Measurements from ENCODE around the gene PPL.

Gene PPL

DNA sequence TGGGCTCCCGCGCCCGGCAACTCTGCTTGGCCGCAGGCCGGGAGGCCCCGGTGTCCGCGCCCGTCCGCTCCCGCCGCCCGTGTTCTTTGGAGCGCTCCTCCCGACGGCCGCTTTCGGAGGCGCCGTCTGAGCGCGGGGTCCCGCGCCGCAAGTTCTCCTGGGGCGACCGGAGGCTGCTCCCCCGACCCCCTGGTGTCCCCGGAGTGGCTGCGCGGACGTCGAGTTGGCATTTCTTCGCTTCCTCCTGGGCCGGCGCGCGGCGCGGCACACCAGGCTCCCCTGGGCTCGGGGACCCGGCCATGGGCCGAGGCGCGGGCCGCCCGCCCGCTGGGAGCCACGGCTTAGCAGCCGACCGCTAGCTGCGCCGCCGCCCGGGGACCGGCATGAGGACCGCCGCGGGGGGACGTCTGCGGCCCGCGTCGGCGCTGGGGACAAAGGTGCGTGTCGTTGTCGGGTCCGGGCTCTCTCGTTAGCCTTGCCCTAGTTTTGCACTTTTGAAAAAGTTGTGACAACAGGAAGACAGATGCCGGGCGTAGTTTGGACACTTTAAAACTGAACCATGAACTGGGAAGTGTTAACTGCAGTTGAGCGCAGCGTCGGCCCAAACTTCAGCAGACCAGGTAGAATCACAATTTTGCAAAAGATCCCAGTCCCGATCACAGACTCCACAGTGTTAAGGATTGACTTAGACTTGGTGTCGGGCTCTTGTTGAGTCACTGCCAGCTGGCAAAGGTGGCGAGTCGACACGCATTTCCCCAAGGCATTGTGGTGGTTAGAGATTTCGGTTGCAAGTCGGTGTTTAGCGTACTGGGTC lies 89.0 kb downstream of the PPL start:
- TF ChIP-seq, protein P1, sequence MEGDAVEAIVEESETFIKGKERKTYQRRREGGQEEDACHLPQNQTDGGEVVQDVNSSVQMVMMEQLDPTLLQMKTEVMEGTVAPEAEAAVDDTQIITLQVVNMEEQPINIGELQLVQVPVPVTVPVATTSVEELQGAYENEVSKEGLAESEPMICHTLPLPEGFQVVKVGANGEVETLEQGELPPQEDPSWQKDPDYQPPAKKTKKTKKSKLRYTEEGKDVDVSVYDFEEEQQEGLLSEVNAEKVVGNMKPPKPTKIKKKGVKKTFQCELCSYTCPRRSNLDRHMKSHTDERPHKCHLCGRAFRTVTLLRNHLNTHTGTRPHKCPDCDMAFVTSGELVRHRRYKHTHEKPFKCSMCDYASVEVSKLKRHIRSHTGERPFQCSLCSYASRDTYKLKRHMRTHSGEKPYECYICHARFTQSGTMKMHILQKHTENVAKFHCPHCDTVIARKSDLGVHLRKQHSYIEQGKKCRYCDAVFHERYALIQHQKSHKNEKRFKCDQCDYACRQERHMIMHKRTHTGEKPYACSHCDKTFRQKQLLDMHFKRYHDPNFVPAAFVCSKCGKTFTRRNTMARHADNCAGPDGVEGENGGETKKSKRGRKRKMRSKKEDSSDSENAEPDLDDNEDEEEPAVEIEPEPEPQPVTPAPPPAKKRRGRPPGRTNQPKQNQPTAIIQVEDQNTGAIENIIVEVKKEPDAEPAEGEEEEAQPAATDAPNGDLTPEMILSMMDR (IDR thresholded peaks at IDR 0.05; ENCODE audit: control insufficient read depth, insufficient read depth, low read depth, low read length, missing control alignments): no peak
- peak; percentile 8 for DNase-seq (ENCODE audit: low read depth)
- peak overlapping the region; percentile 60 for H3K4me3 ChIP-seq (ENCODE audit: control insufficient read depth, low read depth, low read length)

GRCh38 chr16:4846901-4847773 lies 89.8 kb downstream of the PPL start, which contains the start of the genes GLYR1 and UBN1:
Gene GLYR1 (minus strand): TSS chr16:4847288. CDS start chr16:4847265, 23 bp downstream.
Gene UBN1 (plus strand): TSS chr16:4847481. CDS start chr16:4852918, 5,437 bp downstream.
- H3K4me3 ChIP-seq (ENCODE audit: control insufficient read depth, low read depth, low read length): peak within 1 kb of the TSS; percentile 72
- DNase-seq (ENCODE audit: low read depth): peak; percentile 74
- TF ChIP-seq, protein P1 (IDR thresholded peaks at IDR 0.05; ENCODE audit: control insufficient read depth, insufficient read depth, low read depth, low read length, missing control alignments): no peak

GRCh38 chr16:4846503-4846900 lies 90.4 kb downstream of the PPL start:
- TF ChIP-seq, protein P1 (IDR thresholded peaks at IDR 0.05; ENCODE audit: control insufficient read depth, insufficient read depth, low read depth, low read length, missing control alignments): no peak
- peak overlapping the region; percentile 72 for H3K4me3 ChIP-seq (ENCODE audit: control insufficient read depth, low read depth, low read length)
- DNase-seq (ENCODE audit: low read depth): peak; percentile 23

DNA sequence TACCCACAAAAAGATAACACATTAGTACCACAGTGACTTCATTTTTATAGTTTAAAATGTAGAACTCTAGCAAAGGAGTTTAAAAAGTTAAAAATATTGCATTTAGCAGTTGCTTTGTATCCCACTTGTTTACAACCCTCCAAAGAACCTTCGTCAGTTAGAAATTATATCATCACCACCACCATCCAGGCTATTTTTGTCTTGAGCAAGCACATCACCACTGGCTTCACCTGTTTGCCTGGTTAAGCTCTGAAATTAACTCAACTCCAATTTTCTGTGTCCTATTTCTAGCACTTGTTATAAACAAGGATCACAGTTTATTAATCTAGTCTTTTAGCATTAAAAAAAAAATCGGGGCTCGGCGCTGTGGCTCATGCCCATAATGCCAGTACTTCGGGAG lies 96.0 kb downstream of the PPL start:
- H3K4me3 ChIP-seq (ENCODE audit: control insufficient read depth, low read depth, low read length): no peak overlapping the region
- no peak for DNase-seq (ENCODE audit: low read depth)
- TF ChIP-seq, protein P1 (IDR thresholded peaks at IDR 0.05; ENCODE audit: control insufficient read depth, insufficient read depth, low read depth, low read length, missing control alignments): no peak

DNA sequence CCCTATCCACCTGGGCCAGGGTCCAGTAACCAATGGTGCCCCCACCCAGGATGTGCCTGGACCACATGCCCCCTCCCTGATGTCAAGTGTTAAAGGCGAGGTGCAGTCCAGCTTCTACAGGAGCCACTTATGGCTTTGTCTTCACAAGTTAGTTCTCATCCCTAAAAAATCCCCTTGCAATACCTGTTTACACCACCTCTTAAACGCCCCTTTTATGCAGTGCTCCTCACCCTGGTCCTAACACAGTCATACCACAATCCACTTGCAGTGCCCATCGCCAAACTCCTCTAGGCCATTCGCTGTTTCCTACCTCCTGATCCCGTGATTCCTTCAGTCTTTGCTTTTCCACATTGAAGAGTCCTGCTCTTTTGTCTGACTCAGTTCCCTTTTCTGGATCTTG lies 97.0 kb downstream of the PPL start:
- DNase-seq (ENCODE audit: low read depth): no peak
- H3K4me3 ChIP-seq (ENCODE audit: control insufficient read depth, low read depth, low read length): no peak overlapping the region
- TF ChIP-seq, protein P1 (IDR thresholded peaks at IDR 0.05; ENCODE audit: control insufficient read depth, insufficient read depth, low read depth, low read length, missing control alignments): no peak

DNA sequence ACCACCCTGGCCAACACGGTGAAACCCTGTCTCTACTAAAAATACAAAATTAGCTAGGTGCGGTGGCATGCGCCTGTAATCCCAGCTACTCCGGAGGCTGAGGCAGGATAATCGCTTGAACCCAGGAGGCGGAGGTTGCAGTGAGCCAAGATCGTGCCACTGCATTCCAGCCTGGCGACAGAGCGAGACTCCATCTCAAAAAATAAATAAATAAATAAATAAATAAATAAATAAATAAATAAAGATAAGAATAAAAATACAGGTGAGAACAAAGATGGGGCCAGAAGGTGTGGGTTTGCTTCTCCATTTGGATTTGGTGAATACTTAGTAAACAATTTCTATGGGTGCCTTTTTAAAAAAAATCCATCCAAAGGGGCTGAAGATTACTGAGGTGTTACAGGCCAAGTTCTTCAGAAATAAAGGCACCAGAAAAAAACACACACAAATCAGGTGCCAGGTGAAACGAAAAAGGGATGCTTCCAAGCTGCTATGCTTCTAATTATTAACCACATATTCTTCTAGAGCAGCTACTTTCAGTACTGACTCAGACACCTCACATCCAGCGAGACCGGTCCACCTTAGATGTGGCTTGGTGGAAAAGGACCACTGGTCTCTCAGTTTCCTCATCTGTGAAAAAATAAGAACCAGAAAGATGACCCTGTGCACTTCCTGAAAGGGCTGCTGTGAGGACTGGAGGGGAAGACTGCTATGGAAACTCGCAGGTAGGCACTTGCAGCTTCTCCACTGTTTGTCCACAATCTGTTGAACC lies 99.0 kb downstream of the PPL start:
- TF ChIP-seq, protein P1 (IDR thresholded peaks at IDR 0.05; ENCODE audit: control insufficient read depth, insufficient read depth, low read depth, low read length, missing control alignments): no peak
- no peak overlapping the region for H3K4me3 ChIP-seq (ENCODE audit: control insufficient read depth, low read depth, low read length)
- no peak for DNase-seq (ENCODE audit: low read depth)

Measured in AG09309 (cell line).